HCT116 (cell line): ENCODE measurements around the gene BACE1. TPM values are rescaled to one million over a fixed set of nuclear protein-coding genes. Genes with fewer than 3 reads are reported as not detected.

Experiments used
- ATAC-seq: fragments of 200-7000 bp; cut with Tn5 transposase; 2 replicates; pipeline ENCODE4 v1.9.1; 2020; ENCODE audit warnings: mild to moderate bottlenecking, moderate library complexity
- Bru-seq: library from RNA; stranded (reverse); fragments of 400-500 nt; gene quantifications from one replicate; lab custom pipeline; 2021; lab: Mats Ljungman, UMichigan
- BruChase-seq, 2 experiments: library from RNA; stranded (reverse); fragments of 400-500 nt; gene quantifications; one replicate each; lab custom pipeline; 2021; lab: Mats Ljungman, UMichigan
- BruUV-seq: library from RNA; stranded (reverse); fragments of 400-500 nt; replicated peaks from 2 replicates; lab custom pipeline; 2021; lab: Mats Ljungman, UMichigan
- CTCF ChIA-PET: fragments of 300-600 bp; sonication (Branson Sonifier 250); formaldehyde crosslinking; loops from one replicate; lab custom pipeline; 2021; ENCODE audit warnings: antibody characterized with exemption; lab: Charles Lee
- POLR2A ChIA-PET: fragments of 300-600, 350-600 bp; sonication (Branson Sonifier 250); formaldehyde crosslinking; loops from one replicate; lab custom pipeline; 2021; ENCODE audit warnings: antibody characterized with exemption; lab: Charles Lee
- RAD21 ChIA-PET, 2 experiments: fragments of 300-600 bp; sonication (Branson Sonifier 250); formaldehyde crosslinking; loops; one replicate each; lab custom pipeline; 2023; ENCODE audit warnings: low total read pairs in 2 of 2; ENCODE audit not compliant: uncharacterized antibody in 2 of 2, unreplicated experiment in 2 of 2, low non-redundant PET in 1 of 2; lab: Charles Lee
- DNase-seq: peaks from one replicate; pipeline ENCODE4 v3.0.0-alpha.2; 2010; ENCODE audit warnings: low read depth, low spot score
- H2AFZ ChIP-seq: fragments of 200-600 bp; shearing (Covaris generic), sonication (generic); 2 replicates; pipeline ENCODE4 v1.6.1; 2017; ENCODE audit warnings: low read depth, mixed run types, mixed read lengths, antibody characterized with exemption, low read length; ENCODE audit not compliant: poor library complexity, severe bottlenecking
- H3K27ac ChIP-seq: 2 replicates; pipeline ENCODE4 v1.5.1; 2012; ENCODE audit warnings: low read depth, low read length
- H3K27me3 ChIP-seq: fragments of 200-600 bp; sonication (generic); 2 replicates; pipeline ENCODE4 v1.6.1; 2016; ENCODE audit warnings: mixed run types, low read length, mixed read lengths; ENCODE audit not compliant: insufficient read depth
- H3K36me3 ChIP-seq, 2 experiments: fragments of 200-500 bp in 1 of 2; fragments of 200-600 bp in 1 of 2; sonication (Bioruptor generic) in 1 of 2; sonication (generic) in 1 of 2; 2 replicates each; pipeline versions ENCODE4 v1.5.1 to v1.6.1; 2014 to 2016; ENCODE audit warnings: low read length in 2 of 2, inconsistent platforms in 1 of 2, mixed read lengths in 1 of 2, mixed run types in 1 of 2; ENCODE audit not compliant: insufficient read depth in 2 of 2, control insufficient read depth in 1 of 2
- H3K4me1 ChIP-seq, 2 experiments: fragments of 200-600 bp in 1 of 2; sonication (generic) in 1 of 2; 2 replicates each; pipeline versions ENCODE4 v1.5.1 to v1.6.1; 2012 to 2017; ENCODE audit warnings: low read length in 2 of 2, inconsistent platforms in 1 of 2, mild to moderate bottlenecking in 1 of 2, mixed read lengths in 1 of 2, mixed run types in 1 of 2, moderate library complexity in 1 of 2; ENCODE audit not compliant: insufficient read depth in 2 of 2, control insufficient read depth in 1 of 2
- H3K4me2 ChIP-seq: fragments of 200-600 bp; sonication (generic); 2 replicates; pipeline ENCODE4 v1.6.1; 2017; ENCODE audit warnings: mixed run types, low read length, mixed read lengths
- H3K4me3 ChIP-seq, 2 experiments: fragments of 200-600 bp in 1 of 2; sonication (generic) in 1 of 2; replicated peaks in 1 of 2; 2 replicates each; pipeline ENCODE4 v1.5.1; 2011 to 2016; ENCODE audit warnings: low read length in 2 of 2, control low read depth in 1 of 2, low read depth in 1 of 2, mild to moderate bottlenecking in 1 of 2, mixed read lengths in 1 of 2, mixed run types in 1 of 2
- H3K79me2 ChIP-seq: fragments of 200-600 bp; sonication (generic); 2 replicates; pipeline ENCODE4 v1.6.1; 2017; ENCODE audit warnings: mild to moderate bottlenecking, mixed run types, low read length, moderate library complexity, mixed read lengths; ENCODE audit not compliant: insufficient read depth
- H3K9ac ChIP-seq: fragments of 200-600 bp; sonication (generic); 2 replicates; pipeline ENCODE4 v1.6.1; 2016; ENCODE audit warnings: low read length, mixed read lengths
- H3K9me2 ChIP-seq: fragments of 200-600 bp; sonication (generic), shearing (Covaris generic); 2 replicates; pipeline ENCODE4 v1.6.1; 2017; ENCODE audit warnings: mixed run types, mild to moderate bottlenecking, moderate library complexity; ENCODE audit not compliant: insufficient read depth
- H3K9me3 ChIP-seq, 2 experiments: fragments of 200-500 bp in 1 of 2; fragments of 200-600 bp in 1 of 2; sonication (Bioruptor generic) in 1 of 2; sonication (generic) in 1 of 2; 2 replicates each; pipeline ENCODE4 v1.6.1; 2014 to 2017; ENCODE audit warnings: low read length in 2 of 2, mixed read lengths in 2 of 2, inconsistent platforms in 1 of 2, low read depth in 1 of 2, mild to moderate bottlenecking in 1 of 2, mixed run types in 1 of 2, moderate library complexity in 1 of 2; ENCODE audit not compliant: control insufficient read depth in 1 of 2, insufficient read depth in 1 of 2
- H4K20me1 ChIP-seq: fragments of 200-600 bp; sonication (generic), shearing (Covaris generic); 2 replicates; pipeline ENCODE4 v1.6.1; 2017; ENCODE audit warnings: mixed run types, mild to moderate bottlenecking, moderate library complexity; ENCODE audit not compliant: insufficient read depth
- CBX3 ChIP-seq: IDR thresholded peaks from 2 replicates; pipeline ENCODE4 v1.6.1; 2012; ENCODE audit warnings: low read depth
- ELF1 ChIP-seq: IDR thresholded peaks from 2 replicates; pipeline ENCODE4 v1.6.1; 2012; ENCODE audit warnings: low read depth, borderline replicate concordance
- POLR2AphosphoS5 ChIP-seq: IDR thresholded peaks from 2 replicates; pipeline ENCODE4 v1.6.1; 2011; ENCODE audit warnings: mild to moderate bottlenecking, low read depth, low read length, moderate library complexity
- RAD21 ChIP-seq: IDR thresholded peaks from 2 replicates; pipeline ENCODE4 v1.6.1; 2012; ENCODE audit warnings: low read depth, mild to moderate bottlenecking
- SIN3A ChIP-seq: IDR thresholded peaks from 2 replicates; pipeline ENCODE4 v1.6.1; 2012; ENCODE audit warnings: low read depth
- TCF7L2 ChIP-seq: IDR thresholded peaks from 2 replicates; pipeline ENCODE4 v1.7.0; 2011; ENCODE audit warnings: borderline replicate concordance, inconsistent platforms; ENCODE audit not compliant: insufficient read depth, insufficient read length; ENCODE audit errors: extremely low read depth
- YY1 ChIP-seq: IDR thresholded peaks from 2 replicates; pipeline ENCODE4 v1.6.1; 2011; ENCODE audit warnings: low read length, low read depth, moderate library complexity, mild to moderate bottlenecking; ENCODE audit not compliant: insufficient replicate concordance; ENCODE audit errors: extremely low read depth
- intact Hi-C: fragments of 100-400 bp; cut with micrococcal nuclease; formaldehyde crosslinking; loops from 2 replicates; pipeline ENCODE4 v1.10.0; 2022
- long read RNA-seq: library from polyadenylated mRNA; unstranded; transcript quantifications from one replicate; pipeline ENCODE4 v2.0.0, GENCODE V29; 2021; ENCODE audit not compliant: unreplicated experiment
- polyA plus RNA-seq: library from polyadenylated mRNA; unstranded; fragments of >200 nt; gene quantifications from 2 replicates; pipeline ENCODE4 v1.2.1, GENCODE V29; 2012; ENCODE audit warnings: missing spikeins
- total RNA-seq: library from RNA; stranded (reverse); gene quantifications from one replicate; pipeline ENCODE4 v1.2.1, GENCODE V29; 2021; ENCODE audit not compliant: unreplicated experiment
- TF ChIP-seq, protein P1 (sequence below): IDR thresholded peaks from 2 replicates; pipeline ENCODE4 v1.6.1; 2012
- TF ChIP-seq, protein P2 (sequence below), 3 experiments: fragments of 200-600 bp in 1 of 3; sonication (generic) in 1 of 3; IDR thresholded peaks in 2 of 3; conservative IDR thresholded peaks in 1 of 3; 2 replicates each; pipeline ENCODE4 v1.5.1; 2012 to 2017; ENCODE audit warnings: low read depth in 2 of 3, low read length in 2 of 3, antibody characterized with exemption in 1 of 3, borderline replicate concordance in 1 of 3, control low read depth in 1 of 3, mild to moderate bottlenecking in 1 of 3, mixed read lengths in 1 of 3, mixed run types in 1 of 3, moderate library complexity in 1 of 3; ENCODE audit not compliant: insufficient read depth in 1 of 3
- TF ChIP-seq, protein P3 (sequence below): IDR thresholded peaks from 2 replicates; pipeline ENCODE4 v1.6.1; 2011; ENCODE audit warnings: mild to moderate bottlenecking, low read length, moderate library complexity; ENCODE audit not compliant: insufficient replicate concordance; ENCODE audit errors: extremely low read depth
- TF ChIP-seq, protein P4 (sequence below): IDR thresholded peaks from 2 replicates; pipeline ENCODE4 v1.6.1; 2012; ENCODE audit warnings: low read depth

The BACE1 gene
- total RNA-seq = 8.5 TPM
- 6.0 and 9.3 TPM in 2 replicates for polyA plus RNA-seq
- percentile 53 among the genes with signal in this experiment for Bru-seq, nascent RNA
- BruChase-seq, experiment 1, labeled RNA remaining after a 6-hour chase = percentile 71 among the genes with signal in this experiment
- percentile 67 among the genes with signal in this experiment for BruChase-seq, experiment 2, labeled RNA remaining after a 2-hour chase
- long read RNA-seq, full-length matches to known transcripts = 4 of 10 reads
- long read RNA-seq, partial matches to known transcripts = 0 of 10 reads
- long read RNA-seq, other reads (novel, unspliced or antisense) = 6 of 10 reads

DNA sequence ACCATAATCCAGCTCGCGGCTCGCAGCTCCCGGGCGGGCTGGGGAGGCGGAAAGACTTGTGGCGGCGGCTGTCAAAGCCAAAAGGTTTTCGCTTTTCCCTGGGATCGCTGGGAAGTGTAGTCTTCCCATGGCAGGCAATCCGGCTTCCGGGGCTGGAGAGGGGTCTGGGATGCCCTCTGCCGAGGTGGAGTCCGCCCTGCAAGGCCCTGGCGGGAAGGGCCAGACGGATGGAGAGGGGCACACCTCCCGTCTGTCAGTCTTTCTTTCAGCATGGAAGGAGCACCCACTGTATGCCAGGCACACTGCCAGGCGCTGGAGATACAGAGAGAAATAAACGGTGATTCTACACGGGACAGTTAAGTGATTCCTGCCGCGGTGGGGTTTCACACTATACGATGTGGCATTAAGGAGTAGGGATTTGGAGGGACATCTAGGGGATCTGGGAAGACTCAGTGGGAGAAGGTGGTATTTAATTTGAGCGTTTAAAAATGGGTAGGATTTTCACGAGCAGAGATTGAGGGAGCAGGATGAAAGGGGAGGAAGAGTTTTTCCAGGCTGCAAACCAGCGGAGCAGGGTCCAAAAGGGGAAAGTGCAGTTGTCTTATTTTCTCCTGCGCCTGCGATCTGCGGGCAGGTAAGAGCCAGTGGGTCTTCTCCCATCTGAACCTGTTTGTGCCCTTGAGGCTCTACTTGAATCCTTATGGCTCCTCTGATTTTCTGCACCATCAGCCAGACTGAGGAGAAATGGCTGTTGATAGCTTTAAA lies at the start of gene BACE1:
TSS of gene BACE1 (minus strand) at position 60 of the 765 bp plus-strand sequence. CDS start 461 bp downstream, outside the sequence.
- H3K4me1 ChIP-seq = peaks cover 7 to 16% of the 10 kb centered on the region in 2 experiments; a peak in 3 of 4 replicates
- H2AFZ ChIP-seq = peak within 1 kb of the TSS; percentile 79
- no peaks in the 10 kb centered on the region for H3K9me3 ChIP-seq
- no peaks in the 10 kb centered on the region for H4K20me1 ChIP-seq
- peak; percentile 71 for DNase-seq
- intact Hi-C loops = loop anchor here (1.0 kb wide), 1 partner anchor 84 kb away; the partner anchor contains the start of genes PCSK7 and RNF214
- no peaks in the 10 kb centered on the region for H3K9me2 ChIP-seq
- peak; percentile 98 for ATAC-seq
- H3K9ac ChIP-seq = peak within 1 kb of the TSS; percentile 65
- peak within 1 kb of the TSS; percentile 65 to 68 for H3K4me3 ChIP-seq
- BruUV-seq = no TSS peak
- H3K27me3 ChIP-seq = no peaks in the 10 kb centered on the region
- ChIA-PET RAD21 (no interaction called here), CTCF (no interaction called here), POLR2A (interaction anchor here (2.0 kb wide), 1 partner anchor 11 kb away, joined by 10 read pairs; the partner anchor contains the start of gene CEP164)
- peak within 1 kb of the TSS; percentile 61; the same call in 1 of the 2 replicates for H3K27ac ChIP-seq
- H3K36me3 ChIP-seq = no peaks in the 10 kb centered on the region
- peak; percentile 51; the same call in 1 of the 2 replicates for TF ChIP-seq RAD21
- peak; percentile 91 for TF ChIP-seq TCF7L2
- TF ChIP-seq, protein P1, sequence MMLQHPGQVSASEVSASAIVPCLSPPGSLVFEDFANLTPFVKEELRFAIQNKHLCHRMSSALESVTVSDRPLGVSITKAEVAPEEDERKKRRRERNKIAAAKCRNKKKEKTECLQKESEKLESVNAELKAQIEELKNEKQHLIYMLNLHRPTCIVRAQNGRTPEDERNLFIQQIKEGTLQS = no peak
- peak; percentile 85 for TF ChIP-seq ELF1
- 0 out of 2 replicates have a peak, but pooled peaks have one; percentile 34 for TF ChIP-seq CBX3
- TF ChIP-seq, protein P2, sequence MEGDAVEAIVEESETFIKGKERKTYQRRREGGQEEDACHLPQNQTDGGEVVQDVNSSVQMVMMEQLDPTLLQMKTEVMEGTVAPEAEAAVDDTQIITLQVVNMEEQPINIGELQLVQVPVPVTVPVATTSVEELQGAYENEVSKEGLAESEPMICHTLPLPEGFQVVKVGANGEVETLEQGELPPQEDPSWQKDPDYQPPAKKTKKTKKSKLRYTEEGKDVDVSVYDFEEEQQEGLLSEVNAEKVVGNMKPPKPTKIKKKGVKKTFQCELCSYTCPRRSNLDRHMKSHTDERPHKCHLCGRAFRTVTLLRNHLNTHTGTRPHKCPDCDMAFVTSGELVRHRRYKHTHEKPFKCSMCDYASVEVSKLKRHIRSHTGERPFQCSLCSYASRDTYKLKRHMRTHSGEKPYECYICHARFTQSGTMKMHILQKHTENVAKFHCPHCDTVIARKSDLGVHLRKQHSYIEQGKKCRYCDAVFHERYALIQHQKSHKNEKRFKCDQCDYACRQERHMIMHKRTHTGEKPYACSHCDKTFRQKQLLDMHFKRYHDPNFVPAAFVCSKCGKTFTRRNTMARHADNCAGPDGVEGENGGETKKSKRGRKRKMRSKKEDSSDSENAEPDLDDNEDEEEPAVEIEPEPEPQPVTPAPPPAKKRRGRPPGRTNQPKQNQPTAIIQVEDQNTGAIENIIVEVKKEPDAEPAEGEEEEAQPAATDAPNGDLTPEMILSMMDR (IDR thresholded peaks at IDR 0.05 in 2 of 3, conservative IDR thresholded peaks at IDR 0.05 in 1 of 3; ENCODE audit: borderline replicate concordance in 1 of 3, insufficient read depth in 1 of 3, low read depth in 2 of 3, low read length in 2 of 3) = peak; percentile 34 to 46 (median 34); a peak in 4 of 6 replicates
- peak; percentile 75; the same call in 1 of the 2 replicates for TF ChIP-seq SIN3A
- TF ChIP-seq, protein P3, sequence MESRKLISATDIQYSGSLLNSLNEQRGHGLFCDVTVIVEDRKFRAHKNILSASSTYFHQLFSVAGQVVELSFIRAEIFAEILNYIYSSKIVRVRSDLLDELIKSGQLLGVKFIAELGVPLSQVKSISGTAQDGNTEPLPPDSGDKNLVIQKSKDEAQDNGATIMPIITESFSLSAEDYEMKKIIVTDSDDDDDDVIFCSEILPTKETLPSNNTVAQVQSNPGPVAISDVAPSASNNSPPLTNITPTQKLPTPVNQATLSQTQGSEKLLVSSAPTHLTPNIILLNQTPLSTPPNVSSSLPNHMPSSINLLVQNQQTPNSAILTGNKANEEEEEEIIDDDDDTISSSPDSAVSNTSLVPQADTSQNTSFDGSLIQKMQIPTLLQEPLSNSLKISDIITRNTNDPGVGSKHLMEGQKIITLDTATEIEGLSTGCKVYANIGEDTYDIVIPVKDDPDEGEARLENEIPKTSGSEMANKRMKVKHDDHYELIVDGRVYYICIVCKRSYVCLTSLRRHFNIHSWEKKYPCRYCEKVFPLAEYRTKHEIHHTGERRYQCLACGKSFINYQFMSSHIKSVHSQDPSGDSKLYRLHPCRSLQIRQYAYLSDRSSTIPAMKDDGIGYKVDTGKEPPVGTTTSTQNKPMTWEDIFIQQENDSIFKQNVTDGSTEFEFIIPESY = no peak
- TF ChIP-seq YY1 = peak; percentile 56
- TF ChIP-seq POLR2AphosphoS5 = peak; percentile 77
- TF ChIP-seq, protein P4, sequence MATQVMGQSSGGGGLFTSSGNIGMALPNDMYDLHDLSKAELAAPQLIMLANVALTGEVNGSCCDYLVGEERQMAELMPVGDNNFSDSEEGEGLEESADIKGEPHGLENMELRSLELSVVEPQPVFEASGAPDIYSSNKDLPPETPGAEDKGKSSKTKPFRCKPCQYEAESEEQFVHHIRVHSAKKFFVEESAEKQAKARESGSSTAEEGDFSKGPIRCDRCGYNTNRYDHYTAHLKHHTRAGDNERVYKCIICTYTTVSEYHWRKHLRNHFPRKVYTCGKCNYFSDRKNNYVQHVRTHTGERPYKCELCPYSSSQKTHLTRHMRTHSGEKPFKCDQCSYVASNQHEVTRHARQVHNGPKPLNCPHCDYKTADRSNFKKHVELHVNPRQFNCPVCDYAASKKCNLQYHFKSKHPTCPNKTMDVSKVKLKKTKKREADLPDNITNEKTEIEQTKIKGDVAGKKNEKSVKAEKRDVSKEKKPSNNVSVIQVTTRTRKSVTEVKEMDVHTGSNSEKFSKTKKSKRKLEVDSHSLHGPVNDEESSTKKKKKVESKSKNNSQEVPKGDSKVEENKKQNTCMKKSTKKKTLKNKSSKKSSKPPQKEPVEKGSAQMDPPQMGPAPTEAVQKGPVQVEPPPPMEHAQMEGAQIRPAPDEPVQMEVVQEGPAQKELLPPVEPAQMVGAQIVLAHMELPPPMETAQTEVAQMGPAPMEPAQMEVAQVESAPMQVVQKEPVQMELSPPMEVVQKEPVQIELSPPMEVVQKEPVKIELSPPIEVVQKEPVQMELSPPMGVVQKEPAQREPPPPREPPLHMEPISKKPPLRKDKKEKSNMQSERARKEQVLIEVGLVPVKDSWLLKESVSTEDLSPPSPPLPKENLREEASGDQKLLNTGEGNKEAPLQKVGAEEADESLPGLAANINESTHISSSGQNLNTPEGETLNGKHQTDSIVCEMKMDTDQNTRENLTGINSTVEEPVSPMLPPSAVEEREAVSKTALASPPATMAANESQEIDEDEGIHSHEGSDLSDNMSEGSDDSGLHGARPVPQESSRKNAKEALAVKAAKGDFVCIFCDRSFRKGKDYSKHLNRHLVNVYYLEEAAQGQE = no peak
- H3K4me2 ChIP-seq = peak within 1 kb of the TSS; percentile 92
- no peaks in the 10 kb centered on the region for H3K79me2 ChIP-seq
